HepG2 (cell line): ENCODE measurements around the gene SLFN14. TPM values are rescaled to one million over a fixed set of nuclear protein-coding genes. Genes with fewer than 3 reads are reported as not detected.

Experiments
- AGO1 ChIP-seq: fragments of 200-400 bp; formaldehyde crosslinking; IDR thresholded peaks from 2 replicates; pipeline ENCODE4 v1.6.1; 2017; ENCODE audit warnings: mild to moderate bottlenecking, low read depth, low read length, moderate library complexity; ENCODE audit not compliant: poor library complexity, severe bottlenecking
- FIP1L1 ChIP-seq: fragments of 200-400 bp; formaldehyde crosslinking; IDR thresholded peaks from 2 replicates; pipeline ENCODE4 v1.6.1; 2018; ENCODE audit warnings: low read depth, mild to moderate bottlenecking, low read length, moderate library complexity, borderline replicate concordance; ENCODE audit not compliant: insufficient read depth
- FOSL2 ChIP-seq: sonication (generic); formaldehyde crosslinking; IDR thresholded peaks from 2 replicates; pipeline ENCODE4 v1.4.0; 2020; ENCODE audit warnings: missing genetic modification reagents
- GTF2F1 ChIP-seq: fragments of 150-350 bp; IDR thresholded peaks from 2 replicates; pipeline ENCODE4 v1.6.1; 2014; ENCODE audit warnings: low read length
- POLR2AphosphoS5 ChIP-seq: IDR thresholded peaks from 2 replicates; pipeline ENCODE4 v1.6.1; 2012; ENCODE audit warnings: low read depth, low read length
- RAD21 ChIP-seq: fragments of 450-650 bp; formaldehyde crosslinking; IDR thresholded peaks from 2 replicates; pipeline ENCODE4 v1.5.0; 2020; ENCODE audit warnings: mild to moderate bottlenecking
- RFX3 ChIP-seq: IDR thresholded peaks from 2 replicates; pipeline ENCODE4 v1.6.1; 2016; ENCODE audit warnings: missing biosample characterization, missing genetic modification reagents
- SMARCE1 ChIP-seq: fragments of 450-650 bp; IDR thresholded peaks from 2 replicates; pipeline ENCODE4 v1.6.1; 2017; ENCODE audit warnings: borderline replicate concordance
- SP1 ChIP-seq, 2 experiments: fragments of 450-650 bp in 1 of 2; sonication (generic) in 1 of 2; formaldehyde crosslinking in 1 of 2; IDR thresholded peaks; 2 replicates each; pipeline versions ENCODE4 v1.4.0 to v1.6.1; 2016 to 2020; ENCODE audit warnings: missing genetic modification reagents in 1 of 2
- SUZ12 ChIP-seq: fragments of 150-350 bp; IDR thresholded peaks from 2 replicates; pipeline ENCODE4 v1.6.1; 2014; ENCODE audit warnings: low read depth, low read length
- YEATS2 ChIP-seq: sonication (generic); formaldehyde crosslinking; IDR thresholded peaks from 2 replicates; pipeline ENCODE4 v1.4.0; 2020; ENCODE audit warnings: missing genetic modification reagents, borderline replicate concordance
- ZBTB42 ChIP-seq: sonication (generic); formaldehyde crosslinking; IDR thresholded peaks from 2 replicates; pipeline ENCODE4 v1.5.0; 2020; ENCODE audit warnings: mild to moderate bottlenecking, missing genetic modification reagents
- ZMYM4 ChIP-seq: sonication (generic); formaldehyde crosslinking; IDR thresholded peaks from 2 replicates; pipeline ENCODE4 v1.8.1; 2023; ENCODE audit warnings: mild to moderate bottlenecking, missing genetic modification reagents
- ZNF768 ChIP-seq: sonication (generic); formaldehyde crosslinking; IDR thresholded peaks from 2 replicates; pipeline ENCODE4 v1.4.0; 2020; ENCODE audit warnings: missing genetic modification reagents
- polyA plus RNA-seq, 8 experiments: library from polyadenylated mRNA; depleted of rRNA in 3 of 8; stranded (reverse) in 7 of 8; unstranded in 1 of 8; fragments of >200 nt; fragmentation: Illumina TruSeq in 4 of 8; extraction: Trizol in 4 of 8; gene quantifications; 2 replicates each; pipeline versions ENCODE4 v1.2.1 to v1.2.3, GENCODE V29; 2011 to 2016; ENCODE audit warnings: low read depth in 4 of 8, missing spikeins in 1 of 8, mixed read lengths in 1 of 8; ENCODE audit not compliant: insufficient read depth in 1 of 8
- total RNA-seq, 5 experiments: library from RNA; depleted of rRNA; stranded (reverse); fragments of >200 nt; fragmentation: Illumina TruSeq; extraction: Trizol; gene quantifications; 2 replicates each; pipeline ENCODE4 v1.2.3, GENCODE V29; 2016; ENCODE audit warnings: low read depth in 1 of 5
- TF ChIP-seq, protein P1 (sequence below): sonication (generic); formaldehyde crosslinking; IDR thresholded peaks from 2 replicates; pipeline ENCODE4 v1.9.0; 2021; ENCODE audit warnings: mild to moderate bottlenecking, missing genetic modification reagents
- TF ChIP-seq, protein P2 (sequence below): sonication (generic); formaldehyde crosslinking; IDR thresholded peaks from 2 replicates; pipeline ENCODE4 v1.8.1; 2023; ENCODE audit warnings: mild to moderate bottlenecking, missing genetic modification reagents, borderline replicate concordance
- TF ChIP-seq, protein P3 (sequence below): sonication (generic); formaldehyde crosslinking; conservative IDR thresholded peaks from 2 replicates; pipeline ENCODE4 v1.4.0; 2020; ENCODE audit warnings: missing genetic modification reagents
- TF ChIP-seq, protein P4 (sequence below): IDR thresholded peaks from 2 replicates; pipeline ENCODE4 v1.6.1; 2016
- TF ChIP-seq, protein P5 (sequence below): sonication (generic); formaldehyde crosslinking; IDR thresholded peaks from 2 replicates; pipeline ENCODE4 v1.4.0; 2020; ENCODE audit warnings: missing genetic modification reagents

The SLFN14 gene
- total and polyA plus RNA-seq, 2 of the 13 experiments (the other 11 are each of a cell fraction or from before 2014, with no cell fraction given), result not detected

DNA sequence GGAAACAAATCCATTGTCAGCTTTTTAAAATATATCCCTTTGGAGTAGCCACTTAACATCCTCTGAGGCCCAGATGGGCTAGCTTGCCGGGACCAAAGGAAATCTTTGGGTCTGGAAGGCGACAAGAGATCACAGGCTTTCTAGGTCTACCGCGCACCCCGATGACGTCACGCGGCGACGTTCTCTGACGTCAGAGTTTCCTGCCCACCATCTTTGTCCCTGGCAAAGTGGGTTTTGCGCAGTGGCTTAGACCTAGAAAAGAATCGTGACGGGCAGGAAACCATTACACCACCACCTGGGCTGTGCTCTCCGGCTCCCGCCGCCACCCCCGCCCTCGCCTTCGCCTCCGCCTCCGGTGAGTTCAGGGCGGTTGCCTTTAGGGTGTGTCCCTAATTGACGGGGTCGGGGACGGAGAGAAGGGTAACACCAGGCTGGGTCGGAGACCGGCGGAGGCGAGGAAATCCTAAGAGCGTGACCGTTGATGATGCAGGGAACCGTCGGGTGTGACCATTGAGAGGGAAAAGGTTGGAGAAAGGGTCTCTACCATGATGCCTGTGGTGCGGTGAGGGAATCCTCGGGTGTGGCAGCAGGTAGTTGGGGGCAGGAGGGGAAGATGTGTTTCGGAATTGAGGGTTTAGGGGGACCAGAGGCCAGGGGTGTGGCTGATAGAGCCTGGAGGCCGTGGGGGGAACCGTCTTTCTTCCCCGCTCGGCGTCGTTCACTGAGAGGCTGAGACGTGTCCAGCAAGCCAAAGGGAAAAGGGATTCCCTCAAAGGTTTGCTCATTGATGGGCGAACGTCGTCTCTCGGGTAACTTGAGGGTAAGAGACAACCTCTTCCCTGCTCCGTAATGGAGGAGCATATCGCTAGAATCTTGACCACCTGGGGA, 26.7 kb upstream of the SLFN14 start, which contains the start of gene AP2B1 (continued):
- TF ChIP-seq, protein P1, sequence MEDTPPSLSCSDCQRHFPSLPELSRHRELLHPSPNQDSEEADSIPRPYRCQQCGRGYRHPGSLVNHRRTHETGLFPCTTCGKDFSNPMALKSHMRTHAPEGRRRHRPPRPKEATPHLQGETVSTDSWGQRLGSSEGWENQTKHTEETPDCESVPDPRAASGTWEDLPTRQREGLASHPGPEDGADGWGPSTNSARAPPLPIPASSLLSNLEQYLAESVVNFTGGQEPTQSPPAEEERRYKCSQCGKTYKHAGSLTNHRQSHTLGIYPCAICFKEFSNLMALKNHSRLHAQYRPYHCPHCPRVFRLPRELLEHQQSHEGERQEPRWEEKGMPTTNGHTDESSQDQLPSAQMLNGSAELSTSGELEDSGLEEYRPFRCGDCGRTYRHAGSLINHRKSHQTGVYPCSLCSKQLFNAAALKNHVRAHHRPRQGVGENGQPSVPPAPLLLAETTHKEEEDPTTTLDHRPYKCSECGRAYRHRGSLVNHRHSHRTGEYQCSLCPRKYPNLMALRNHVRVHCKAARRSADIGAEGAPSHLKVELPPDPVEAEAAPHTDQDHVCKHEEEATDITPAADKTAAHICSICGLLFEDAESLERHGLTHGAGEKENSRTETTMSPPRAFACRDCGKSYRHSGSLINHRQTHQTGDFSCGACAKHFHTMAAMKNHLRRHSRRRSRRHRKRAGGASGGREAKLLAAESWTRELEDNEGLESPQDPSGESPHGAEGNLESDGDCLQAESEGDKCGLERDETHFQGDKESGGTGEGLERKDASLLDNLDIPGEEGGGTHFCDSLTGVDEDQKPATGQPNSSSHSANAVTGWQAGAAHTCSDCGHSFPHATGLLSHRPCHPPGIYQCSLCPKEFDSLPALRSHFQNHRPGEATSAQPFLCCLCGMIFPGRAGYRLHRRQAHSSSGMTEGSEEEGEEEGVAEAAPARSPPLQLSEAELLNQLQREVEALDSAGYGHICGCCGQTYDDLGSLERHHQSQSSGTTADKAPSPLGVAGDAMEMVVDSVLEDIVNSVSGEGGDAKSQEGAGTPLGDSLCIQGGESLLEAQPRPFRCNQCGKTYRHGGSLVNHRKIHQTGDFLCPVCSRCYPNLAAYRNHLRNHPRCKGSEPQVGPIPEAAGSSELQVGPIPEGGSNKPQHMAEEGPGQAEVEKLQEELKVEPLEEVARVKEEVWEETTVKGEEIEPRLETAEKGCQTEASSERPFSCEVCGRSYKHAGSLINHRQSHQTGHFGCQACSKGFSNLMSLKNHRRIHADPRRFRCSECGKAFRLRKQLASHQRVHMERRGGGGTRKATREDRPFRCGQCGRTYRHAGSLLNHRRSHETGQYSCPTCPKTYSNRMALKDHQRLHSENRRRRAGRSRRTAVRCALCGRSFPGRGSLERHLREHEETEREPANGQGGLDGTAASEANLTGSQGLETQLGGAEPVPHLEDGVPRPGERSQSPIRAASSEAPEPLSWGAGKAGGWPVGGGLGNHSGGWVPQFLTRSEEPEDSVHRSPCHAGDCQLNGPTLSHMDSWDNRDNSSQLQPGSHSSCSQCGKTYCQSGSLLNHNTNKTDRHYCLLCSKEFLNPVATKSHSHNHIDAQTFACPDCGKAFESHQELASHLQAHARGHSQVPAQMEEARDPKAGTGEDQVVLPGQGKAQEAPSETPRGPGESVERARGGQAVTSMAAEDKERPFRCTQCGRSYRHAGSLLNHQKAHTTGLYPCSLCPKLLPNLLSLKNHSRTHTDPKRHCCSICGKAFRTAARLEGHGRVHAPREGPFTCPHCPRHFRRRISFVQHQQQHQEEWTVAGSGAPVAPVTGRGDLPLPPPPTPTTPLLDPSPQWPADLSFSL, result no peak
- TF ChIP-seq FOSL2 (CRISPR knock-in tag) (peak; percentile 67), RAD21 (CRISPR knock-in tag) (peak; percentile 45), ZNF768 (CRISPR knock-in tag) (peak; percentile 55; the same call in 1 of the 2 replicates), GTF2F1 (no peak), ZBTB42 (no peak), AGO1 (no peak), SUZ12 (no peak), SP1 (IDR thresholded peaks at IDR 0.05) (no peak), SP1 (CRISPR knock-in tag; IDR thresholded peaks at IDR 0.05) (peak; percentile 71), FIP1L1 (no peak), POLR2AphosphoS5 (peak; percentile 68), SMARCE1 (no peak), RFX3 (CRISPR knock-in tag) (no peak), ZMYM4 (CRISPR knock-in tag) (peak; percentile 96), YEATS2 (CRISPR knock-in tag) (peak; percentile 91)
- TF ChIP-seq, protein P2, sequence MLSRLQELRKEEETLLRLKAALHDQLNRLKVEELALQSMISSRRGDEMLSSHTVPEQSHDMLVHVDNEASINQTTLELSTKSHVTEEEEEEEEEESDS, result no peak
- TF ChIP-seq, protein P3, sequence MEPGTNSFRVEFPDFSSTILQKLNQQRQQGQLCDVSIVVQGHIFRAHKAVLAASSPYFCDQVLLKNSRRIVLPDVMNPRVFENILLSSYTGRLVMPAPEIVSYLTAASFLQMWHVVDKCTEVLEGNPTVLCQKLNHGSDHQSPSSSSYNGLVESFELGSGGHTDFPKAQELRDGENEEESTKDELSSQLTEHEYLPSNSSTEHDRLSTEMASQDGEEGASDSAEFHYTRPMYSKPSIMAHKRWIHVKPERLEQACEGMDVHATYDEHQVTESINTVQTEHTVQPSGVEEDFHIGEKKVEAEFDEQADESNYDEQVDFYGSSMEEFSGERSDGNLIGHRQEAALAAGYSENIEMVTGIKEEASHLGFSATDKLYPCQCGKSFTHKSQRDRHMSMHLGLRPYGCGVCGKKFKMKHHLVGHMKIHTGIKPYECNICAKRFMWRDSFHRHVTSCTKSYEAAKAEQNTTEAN, result no peak
- TF ChIP-seq, protein P4, sequence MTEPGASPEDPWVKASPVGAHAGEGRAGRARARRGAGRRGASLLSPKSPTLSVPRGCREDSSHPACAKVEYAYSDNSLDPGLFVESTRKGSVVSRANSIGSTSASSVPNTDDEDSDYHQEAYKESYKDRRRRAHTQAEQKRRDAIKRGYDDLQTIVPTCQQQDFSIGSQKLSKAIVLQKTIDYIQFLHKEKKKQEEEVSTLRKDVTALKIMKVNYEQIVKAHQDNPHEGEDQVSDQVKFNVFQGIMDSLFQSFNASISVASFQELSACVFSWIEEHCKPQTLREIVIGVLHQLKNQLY (CRISPR knock-in tag), result 0 out of 2 replicates have a peak, but pooled peaks have one; percentile 32
- TF ChIP-seq, protein P5, sequence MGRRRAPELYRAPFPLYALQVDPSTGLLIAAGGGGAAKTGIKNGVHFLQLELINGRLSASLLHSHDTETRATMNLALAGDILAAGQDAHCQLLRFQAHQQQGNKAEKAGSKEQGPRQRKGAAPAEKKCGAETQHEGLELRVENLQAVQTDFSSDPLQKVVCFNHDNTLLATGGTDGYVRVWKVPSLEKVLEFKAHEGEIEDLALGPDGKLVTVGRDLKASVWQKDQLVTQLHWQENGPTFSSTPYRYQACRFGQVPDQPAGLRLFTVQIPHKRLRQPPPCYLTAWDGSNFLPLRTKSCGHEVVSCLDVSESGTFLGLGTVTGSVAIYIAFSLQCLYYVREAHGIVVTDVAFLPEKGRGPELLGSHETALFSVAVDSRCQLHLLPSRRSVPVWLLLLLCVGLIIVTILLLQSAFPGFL, result no peak
